ENCODE data around the gene SLC1A1.

- TF ChIP-seq POLR2A (IDR thresholded peaks at IDR 0.05) = no peak
- TF ChIP-seq CTCF (IDR thresholded peaks at IDR 0.05) = no peak
These were observed 6.2 kb downstream of the SLC1A1 start for GRCh38 chr9:4496497-4496896.
